ENCODE measurements around the gene ZFPL1. TPM values are rescaled to one million over a fixed set of nuclear protein-coding genes. Genes with fewer than 3 reads are reported as not detected.

ZFPL1 gene
- total RNA-seq, 4 donors from 2014 or later, result 45.8 to 72.3 (median 54.8) TPM

GRCh38 chr11:65057526-65057925 lies 26.5 kb upstream of the ZFPL1 start:
- intact Hi-C loops (cut with DNase I; ENCODE audit: low total_unique reads), result no loop called here
- WGBS, 2 donors, result 89 to 91% methylated on average over 7 of the region's 7 CpGs
- no peak for TF ChIP-seq POLR2A (IDR thresholded peaks at IDR 0.05)
- TF ChIP-seq CTCF (IDR thresholded peaks at IDR 0.05), result no peak
- DNase-seq (ENCODE audit: low spot score in 2 of 2), result no peak
- H3K4me3 ChIP-seq (ENCODE audit: low read depth, poor library complexity, severe bottlenecking), result no peak overlapping the region

- WGBS, 2 donors, result 76 to 83% methylated on average over 6 to 7 of the region's 13 CpGs
Observed at GRCh38 chr11:65058012-65058411, 26.0 kb upstream of the ZFPL1 start.

GRCh38 chr11:65058419-65059054 lies 25.5 kb upstream of the ZFPL1 start, which contains the start of gene NAALADL1:
NAALADL1 (minus strand) TSS chr11:65058553; CDS start chr11:65058521, 32 bp downstream.
- 84 to 90% methylated on average over 7 to 8 of the region's 8 CpGs for WGBS, 2 donors
- intact Hi-C loops (cut with DNase I; ENCODE audit: low total_unique reads), result no loop called here
- H3K4me3 ChIP-seq (ENCODE audit: low read depth, poor library complexity, severe bottlenecking), result no peak within 1 kb of the TSS
- DNase-seq (ENCODE audit: low spot score in 2 of 2), result no peak
- TF ChIP-seq POLR2A (IDR thresholded peaks at IDR 0.05) (no peak), CTCF (IDR thresholded peaks at IDR 0.05) (no peak)

More at GRCh38 chr11:65058012-65058411, 26.0 kb upstream of the ZFPL1 start:
- intact Hi-C loops (cut with DNase I; ENCODE audit: low total_unique reads), result no loop called here
- DNase-seq (ENCODE audit: low spot score in 2 of 2), result no peak
- no peak overlapping the region for H3K4me3 ChIP-seq (ENCODE audit: low read depth, poor library complexity, severe bottlenecking)
- TF ChIP-seq CTCF (IDR thresholded peaks at IDR 0.05) (no peak), POLR2A (IDR thresholded peaks at IDR 0.05) (no peak)

- TF ChIP-seq POLR2A (IDR thresholded peaks at IDR 0.05) (no peak), CTCF (IDR thresholded peaks at IDR 0.05) (no peak)
- WGBS, 2 donors, result 41 to 45% methylated on average over 3 of the region's 3 CpGs
- intact Hi-C loops (cut with DNase I; ENCODE audit: low total_unique reads), result no loop called here
- H3K4me3 ChIP-seq (ENCODE audit: low read depth, poor library complexity, severe bottlenecking), result no peak overlapping the region
- DNase-seq (ENCODE audit: low spot score in 2 of 2), result no peak
Observed at GRCh38 chr11:65059523-65059922, 24.5 kb upstream of the ZFPL1 start.

- intact Hi-C loops (cut with DNase I; ENCODE audit: low total_unique reads), result no loop called here
- no peak overlapping the region for H3K4me3 ChIP-seq (ENCODE audit: low read depth, poor library complexity, severe bottlenecking)
- TF ChIP-seq CTCF (IDR thresholded peaks at IDR 0.05), result no peak
- no peak for TF ChIP-seq POLR2A (IDR thresholded peaks at IDR 0.05)
- DNase-seq (ENCODE audit: low spot score in 2 of 2), result no peak
- 53 to 59% methylated on average over 10 of the region's 10 CpGs for WGBS, 2 donors
Observed at GRCh38 chr11:65059959-65060824, 23.8 kb upstream of the ZFPL1 start.
